HepG2 (cell line): Measurements from ENCODE around the gene USP40. TPM values are rescaled to one million over a fixed set of nuclear protein-coding genes. Genes with fewer than 3 reads are reported as not detected.

ENCODE experiments used
- AGO2 ChIP-seq: fragments of 200-400 bp; formaldehyde crosslinking; optimal IDR thresholded peaks from 2 replicates; pipeline ENCODE3; 2017; ENCODE audit warnings: mild to moderate bottlenecking, low read depth, low read length, moderate library complexity
- ATF7-NPFF ChIP-seq: sonication (generic); formaldehyde crosslinking; IDR thresholded peaks from 2 replicates; pipeline ENCODE4 v1.8.1; 2023; ENCODE audit warnings: mild to moderate bottlenecking, low read depth, missing genetic modification reagents, moderate library complexity
- HOXA3 ChIP-seq: sonication (generic); formaldehyde crosslinking; IDR thresholded peaks from 2 replicates; pipeline ENCODE4 v1.5.0; 2020; ENCODE audit warnings: missing genetic modification reagents
- KMT2A ChIP-seq: sonication (generic); formaldehyde crosslinking; IDR thresholded peaks from 2 replicates; pipeline ENCODE4 v1.4.0; 2020; ENCODE audit warnings: missing genetic modification reagents
- NRL ChIP-seq: sonication (generic); formaldehyde crosslinking; IDR thresholded peaks from 2 replicates; pipeline ENCODE4 v1.5.0; 2020; ENCODE audit warnings: missing genetic modification reagents, mild to moderate bottlenecking, moderate library complexity, borderline replicate concordance
- RXRB ChIP-seq: IDR thresholded peaks from 2 replicates; pipeline ENCODE4 v1.6.1; 2016; ENCODE audit warnings: borderline replicate concordance, missing genetic modification reagents, missing compliant biosample characterization
- SALL1 ChIP-seq: sonication (generic); formaldehyde crosslinking; IDR thresholded peaks from 2 replicates; pipeline ENCODE4 v1.8.0; 2022; ENCODE audit warnings: mild to moderate bottlenecking, missing genetic modification reagents
- SMYD3 ChIP-seq: sonication (generic); formaldehyde crosslinking; IDR thresholded peaks from 2 replicates; pipeline ENCODE4 v1.8.1; 2023; ENCODE audit warnings: mild to moderate bottlenecking, missing genetic modification reagents
- SNRNP70 ChIP-seq: fragments of 200-400 bp; formaldehyde crosslinking; IDR thresholded peaks from 2 replicates; pipeline ENCODE4 v1.6.1; 2017; ENCODE audit warnings: mild to moderate bottlenecking, low read depth, low read length, moderate library complexity
- ZNF335 ChIP-seq: sonication (generic); formaldehyde crosslinking; IDR thresholded peaks from 2 replicates; pipeline ENCODE4 v1.4.0; 2020; ENCODE audit warnings: missing genetic modification reagents
- ZNF441 ChIP-seq: sonication (generic); formaldehyde crosslinking; IDR thresholded peaks from 2 replicates; pipeline ENCODE4 v1.7.0; 2021; ENCODE audit warnings: missing genetic modification reagents, borderline replicate concordance
- ZNF552 ChIP-seq: sonication (generic); formaldehyde crosslinking; IDR thresholded peaks from 2 replicates; pipeline ENCODE4 v1.9.0; 2022; ENCODE audit warnings: missing genetic modification reagents, mild to moderate bottlenecking, borderline replicate concordance
- ZNF557 ChIP-seq: sonication (generic); formaldehyde crosslinking; IDR thresholded peaks from 2 replicates; pipeline ENCODE4 v1.4.0; 2020; ENCODE audit warnings: missing genetic modification reagents
- ZSCAN9 ChIP-seq: IDR thresholded peaks from 2 replicates; pipeline ENCODE4 v1.6.1; 2016; ENCODE audit warnings: borderline replicate concordance
- polyA plus RNA-seq, 8 experiments: library from polyadenylated mRNA; depleted of rRNA in 3 of 8; stranded (reverse) in 7 of 8; unstranded in 1 of 8; fragments of >200 nt; fragmentation: Illumina TruSeq in 4 of 8; extraction: Trizol in 4 of 8; gene quantifications; 2 replicates each; pipeline versions ENCODE4 v1.2.1 to v1.2.3, GENCODE V29; 2011 to 2016; ENCODE audit warnings: low read depth in 4 of 8, missing spikeins in 1 of 8, mixed read lengths in 1 of 8; ENCODE audit not compliant: insufficient read depth in 1 of 8
- total RNA-seq, 5 experiments: library from RNA; depleted of rRNA; stranded (reverse); fragments of >200 nt; fragmentation: Illumina TruSeq; extraction: Trizol; gene quantifications; 2 replicates each; pipeline ENCODE4 v1.2.3, GENCODE V29; 2016; ENCODE audit warnings: low read depth in 1 of 5
- TF ChIP-seq, protein P1 (sequence below): sonication (generic); formaldehyde crosslinking; IDR thresholded peaks from 2 replicates; pipeline ENCODE4 v1.4.0; 2020; ENCODE audit warnings: missing genetic modification reagents
- TF ChIP-seq, protein P2 (sequence below): sonication (generic); formaldehyde crosslinking; IDR thresholded peaks from 2 replicates; pipeline ENCODE4 v1.5.1; 2020; ENCODE audit warnings: mild to moderate bottlenecking, missing genetic modification reagents, moderate library complexity
- TF ChIP-seq, protein P3 (sequence below): sonication (generic); formaldehyde crosslinking; conservative IDR thresholded peaks from 2 replicates; pipeline ENCODE4 v1.4.0; 2020; ENCODE audit warnings: mild to moderate bottlenecking, missing genetic modification reagents, moderate library complexity

USP40 gene
- total and polyA plus RNA-seq, 2 of the 13 experiments (the other 11 are each of a cell fraction or from before 2014, with no cell fraction given) = 41.0 to 46.3 TPM

DNA sequence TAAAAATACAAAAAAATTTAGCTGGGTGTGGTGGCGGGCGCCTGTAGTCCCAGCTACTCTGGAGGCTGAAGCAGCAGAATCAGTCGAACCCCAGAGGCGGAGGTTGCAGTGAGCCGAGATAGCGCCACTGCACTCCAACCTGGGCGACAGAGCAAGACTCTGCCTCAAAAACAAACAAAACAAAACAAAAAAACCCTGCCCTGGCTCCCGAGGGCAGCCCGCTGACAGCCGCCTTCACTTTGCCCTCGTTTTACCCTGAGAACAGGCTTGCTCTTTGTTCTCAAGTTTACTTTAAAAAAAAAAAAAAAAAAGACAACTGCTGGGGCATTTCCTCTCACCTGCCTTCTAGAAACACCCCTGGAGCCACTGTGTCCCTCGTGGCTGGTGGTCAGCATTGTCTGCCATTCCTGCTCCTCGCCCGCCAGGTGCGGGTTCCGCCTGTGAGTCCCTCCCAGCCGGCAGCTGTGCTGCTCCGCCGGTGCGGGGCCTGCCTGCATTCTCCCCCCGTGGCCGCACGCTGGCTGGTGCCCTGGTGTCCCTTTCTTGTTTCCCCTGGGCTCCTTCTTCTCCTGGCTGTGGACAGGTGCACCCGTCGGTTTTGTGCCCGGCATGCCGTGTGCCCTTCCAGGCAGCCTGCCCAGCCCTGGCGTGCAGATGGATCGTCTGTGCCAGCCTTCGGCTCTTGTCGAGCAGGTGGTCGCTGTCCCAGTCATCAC is 105.7 kb downstream of the USP40 start (continued):
- TF ChIP-seq ATF7-NPFF (CRISPR knock-in tag) (0 out of 2 replicates have a peak, but pooled peaks have one; percentile 17), SNRNP70 (no peak), RXRB (CRISPR knock-in tag) (peak; percentile 91; the same call in 1 of the 2 replicates), ZNF552 (CRISPR knock-in tag) (peak; percentile 75; the same call in 1 of the 2 replicates), ZNF557 (CRISPR knock-in tag) (0 out of 2 replicates have a peak, but pooled peaks have one; percentile 23), ZNF441 (CRISPR knock-in tag) (peak; percentile 71; the same call in 1 of the 2 replicates), SMYD3 (no peak), NRL (CRISPR knock-in tag) (0 out of 2 replicates have a peak, but pooled peaks have one; percentile 1), KMT2A (CRISPR knock-in tag) (0 out of 2 replicates have a peak, but pooled peaks have one; percentile 11), SALL1 (CRISPR knock-in tag) (peak; percentile 15; the same call in 1 of the 2 replicates), ZNF335 (CRISPR knock-in tag) (no peak), AGO2 (peak; percentile 55), ZSCAN9 (no peak), HOXA3 (CRISPR knock-in tag) (peak; percentile 34; the same call in 1 of the 2 replicates)
- TF ChIP-seq, protein P1, sequence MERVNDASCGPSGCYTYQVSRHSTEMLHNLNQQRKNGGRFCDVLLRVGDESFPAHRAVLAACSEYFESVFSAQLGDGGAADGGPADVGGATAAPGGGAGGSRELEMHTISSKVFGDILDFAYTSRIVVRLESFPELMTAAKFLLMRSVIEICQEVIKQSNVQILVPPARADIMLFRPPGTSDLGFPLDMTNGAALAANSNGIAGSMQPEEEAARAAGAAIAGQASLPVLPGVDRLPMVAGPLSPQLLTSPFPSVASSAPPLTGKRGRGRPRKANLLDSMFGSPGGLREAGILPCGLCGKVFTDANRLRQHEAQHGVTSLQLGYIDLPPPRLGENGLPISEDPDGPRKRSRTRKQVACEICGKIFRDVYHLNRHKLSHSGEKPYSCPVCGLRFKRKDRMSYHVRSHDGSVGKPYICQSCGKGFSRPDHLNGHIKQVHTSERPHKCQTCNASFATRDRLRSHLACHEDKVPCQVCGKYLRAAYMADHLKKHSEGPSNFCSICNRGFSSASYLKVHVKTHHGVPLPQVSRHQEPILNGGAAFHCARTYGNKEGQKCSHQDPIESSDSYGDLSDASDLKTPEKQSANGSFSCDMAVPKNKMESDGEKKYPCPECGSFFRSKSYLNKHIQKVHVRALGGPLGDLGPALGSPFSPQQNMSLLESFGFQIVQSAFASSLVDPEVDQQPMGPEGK (CRISPR knock-in tag) = peak; percentile 57; the same call in 1 of the 2 replicates
- TF ChIP-seq, protein P2, sequence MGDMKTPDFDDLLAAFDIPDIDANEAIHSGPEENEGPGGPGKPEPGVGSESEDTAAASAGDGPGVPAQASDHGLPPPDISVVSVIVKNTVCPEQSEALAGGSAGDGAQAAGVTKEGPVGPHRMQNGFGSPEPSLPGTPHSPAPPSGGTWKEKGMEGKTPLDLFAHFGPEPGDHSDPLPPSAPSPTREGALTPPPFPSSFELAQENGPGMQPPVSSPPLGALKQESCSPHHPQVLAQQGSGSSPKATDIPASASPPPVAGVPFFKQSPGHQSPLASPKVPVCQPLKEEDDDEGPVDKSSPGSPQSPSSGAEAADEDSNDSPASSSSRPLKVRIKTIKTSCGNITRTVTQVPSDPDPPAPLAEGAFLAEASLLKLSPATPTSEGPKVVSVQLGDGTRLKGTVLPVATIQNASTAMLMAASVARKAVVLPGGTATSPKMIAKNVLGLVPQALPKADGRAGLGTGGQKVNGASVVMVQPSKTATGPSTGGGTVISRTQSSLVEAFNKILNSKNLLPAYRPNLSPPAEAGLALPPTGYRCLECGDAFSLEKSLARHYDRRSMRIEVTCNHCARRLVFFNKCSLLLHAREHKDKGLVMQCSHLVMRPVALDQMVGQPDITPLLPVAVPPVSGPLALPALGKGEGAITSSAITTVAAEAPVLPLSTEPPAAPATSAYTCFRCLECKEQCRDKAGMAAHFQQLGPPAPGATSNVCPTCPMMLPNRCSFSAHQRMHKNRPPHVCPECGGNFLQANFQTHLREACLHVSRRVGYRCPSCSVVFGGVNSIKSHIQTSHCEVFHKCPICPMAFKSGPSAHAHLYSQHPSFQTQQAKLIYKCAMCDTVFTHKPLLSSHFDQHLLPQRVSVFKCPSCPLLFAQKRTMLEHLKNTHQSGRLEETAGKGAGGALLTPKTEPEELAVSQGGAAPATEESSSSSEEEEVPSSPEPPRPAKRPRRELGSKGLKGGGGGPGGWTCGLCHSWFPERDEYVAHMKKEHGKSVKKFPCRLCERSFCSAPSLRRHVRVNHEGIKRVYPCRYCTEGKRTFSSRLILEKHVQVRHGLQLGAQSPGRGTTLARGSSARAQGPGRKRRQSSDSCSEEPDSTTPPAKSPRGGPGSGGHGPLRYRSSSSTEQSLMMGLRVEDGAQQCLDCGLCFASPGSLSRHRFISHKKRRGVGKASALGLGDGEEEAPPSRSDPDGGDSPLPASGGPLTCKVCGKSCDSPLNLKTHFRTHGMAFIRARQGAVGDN (CRISPR knock-in tag) = peak; percentile 88
- TF ChIP-seq, protein P3, sequence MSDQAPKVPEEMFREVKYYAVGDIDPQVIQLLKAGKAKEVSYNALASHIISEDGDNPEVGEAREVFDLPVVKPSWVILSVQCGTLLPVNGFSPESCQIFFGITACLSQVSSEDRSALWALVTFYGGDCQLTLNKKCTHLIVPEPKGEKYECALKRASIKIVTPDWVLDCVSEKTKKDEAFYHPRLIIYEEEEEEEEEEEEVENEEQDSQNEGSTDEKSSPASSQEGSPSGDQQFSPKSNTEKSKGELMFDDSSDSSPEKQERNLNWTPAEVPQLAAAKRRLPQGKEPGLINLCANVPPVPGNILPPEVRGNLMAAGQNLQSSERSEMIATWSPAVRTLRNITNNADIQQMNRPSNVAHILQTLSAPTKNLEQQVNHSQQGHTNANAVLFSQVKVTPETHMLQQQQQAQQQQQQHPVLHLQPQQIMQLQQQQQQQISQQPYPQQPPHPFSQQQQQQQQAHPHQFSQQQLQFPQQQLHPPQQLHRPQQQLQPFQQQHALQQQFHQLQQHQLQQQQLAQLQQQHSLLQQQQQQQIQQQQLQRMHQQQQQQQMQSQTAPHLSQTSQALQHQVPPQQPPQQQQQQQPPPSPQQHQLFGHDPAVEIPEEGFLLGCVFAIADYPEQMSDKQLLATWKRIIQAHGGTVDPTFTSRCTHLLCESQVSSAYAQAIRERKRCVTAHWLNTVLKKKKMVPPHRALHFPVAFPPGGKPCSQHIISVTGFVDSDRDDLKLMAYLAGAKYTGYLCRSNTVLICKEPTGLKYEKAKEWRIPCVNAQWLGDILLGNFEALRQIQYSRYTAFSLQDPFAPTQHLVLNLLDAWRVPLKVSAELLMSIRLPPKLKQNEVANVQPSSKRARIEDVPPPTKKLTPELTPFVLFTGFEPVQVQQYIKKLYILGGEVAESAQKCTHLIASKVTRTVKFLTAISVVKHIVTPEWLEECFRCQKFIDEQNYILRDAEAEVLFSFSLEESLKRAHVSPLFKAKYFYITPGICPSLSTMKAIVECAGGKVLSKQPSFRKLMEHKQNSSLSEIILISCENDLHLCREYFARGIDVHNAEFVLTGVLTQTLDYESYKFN (CRISPR knock-in tag) = peak; percentile 58
